HepG2 (cell line): ENCODE results near the gene DMKN. TPM values are rescaled to one million over a fixed set of nuclear protein-coding genes. Genes with fewer than 3 reads are reported as not detected.

Experiments
- ATM ChIP-seq: fragments of 450-650 bp; IDR thresholded peaks from 2 replicates; pipeline ENCODE4 v1.7.1; 2017; ENCODE audit warnings: mild to moderate bottlenecking, borderline replicate concordance
- CBFB ChIP-seq: sonication (generic); formaldehyde crosslinking; IDR thresholded peaks from 2 replicates; pipeline ENCODE4 v1.4.0; 2020; ENCODE audit warnings: missing genetic modification reagents
- FOXP4 ChIP-seq: sonication (generic); formaldehyde crosslinking; IDR thresholded peaks from 2 replicates; pipeline ENCODE4 v1.4.0; 2020; ENCODE audit warnings: missing genetic modification reagents
- GABPB1 ChIP-seq: IDR thresholded peaks from 2 replicates; pipeline ENCODE4 v1.6.1; 2016; ENCODE audit warnings: mild to moderate bottlenecking, missing genetic modification reagents, moderate library complexity, missing compliant biosample characterization
- NR2C2 ChIP-seq: sonication (generic); formaldehyde crosslinking; IDR thresholded peaks from 2 replicates; pipeline ENCODE4 v1.4.0; 2020; ENCODE audit warnings: missing genetic modification reagents, mild to moderate bottlenecking, moderate library complexity, borderline replicate concordance
- ONECUT2 ChIP-seq: sonication (generic); formaldehyde crosslinking; IDR thresholded peaks from 2 replicates; pipeline ENCODE4 v1.4.0; 2020; ENCODE audit warnings: missing genetic modification reagents
- PAF1 ChIP-seq: IDR thresholded peaks from 2 replicates; pipeline ENCODE4 v1.6.1; 2016; ENCODE audit warnings: missing genetic modification reagents, missing compliant biosample characterization
- PRDM4 ChIP-seq: sonication (generic); formaldehyde crosslinking; IDR thresholded peaks from 2 replicates; pipeline ENCODE4 v1.9.0; 2021; ENCODE audit warnings: missing genetic modification reagents, borderline replicate concordance
- RCOR2 ChIP-seq: IDR thresholded peaks from 2 replicates; pipeline ENCODE4 v1.6.1; 2016; ENCODE audit warnings: missing biosample characterization, missing genetic modification reagents
- TRAFD1 ChIP-seq: sonication (generic); formaldehyde crosslinking; IDR thresholded peaks from 2 replicates; pipeline ENCODE4 v1.5.1; 2020; ENCODE audit warnings: missing genetic modification reagents, mild to moderate bottlenecking, borderline replicate concordance
- ZBTB7A ChIP-seq: sonication (generic); formaldehyde crosslinking; IDR thresholded peaks from 2 replicates; pipeline ENCODE4 v1.8.0; 2022; ENCODE audit warnings: mild to moderate bottlenecking, missing genetic modification reagents
- ZFX ChIP-seq: sonication (generic); formaldehyde crosslinking; IDR thresholded peaks from 2 replicates; pipeline ENCODE4 v1.4.0; 2020; ENCODE audit warnings: mild to moderate bottlenecking, low read depth, missing genetic modification reagents, moderate library complexity
- ZGPAT ChIP-seq: IDR thresholded peaks from 2 replicates; pipeline ENCODE4 v1.6.1; 2016; ENCODE audit warnings: mild to moderate bottlenecking
- ZNF44 ChIP-seq: sonication (generic); formaldehyde crosslinking; IDR thresholded peaks from 2 replicates; pipeline ENCODE4 v1.5.1; 2020; ENCODE audit warnings: mild to moderate bottlenecking, missing genetic modification reagents
- ZNF446 ChIP-seq: sonication (generic); formaldehyde crosslinking; IDR thresholded peaks from 2 replicates; pipeline ENCODE4 v1.5.0; 2020; ENCODE audit warnings: mild to moderate bottlenecking, missing genetic modification reagents
- ZNF720 ChIP-seq: sonication (generic); formaldehyde crosslinking; IDR thresholded peaks from 2 replicates; pipeline ENCODE4 v1.4.0; 2020; ENCODE audit warnings: missing genetic modification reagents
- ZNF747 ChIP-seq: sonication (generic); formaldehyde crosslinking; IDR thresholded peaks from 2 replicates; pipeline ENCODE4 v1.8.1; 2023; ENCODE audit warnings: missing genetic modification reagents, mild to moderate bottlenecking, borderline replicate concordance
- polyA plus RNA-seq, 8 experiments: library from polyadenylated mRNA; depleted of rRNA in 3 of 8; stranded (reverse) in 7 of 8; unstranded in 1 of 8; fragments of >200 nt; fragmentation: Illumina TruSeq in 4 of 8; extraction: Trizol in 4 of 8; gene quantifications; 2 replicates each; pipeline versions ENCODE4 v1.2.1 to v1.2.3, GENCODE V29; 2011 to 2016; ENCODE audit warnings: low read depth in 4 of 8, missing spikeins in 1 of 8, mixed read lengths in 1 of 8; ENCODE audit not compliant: insufficient read depth in 1 of 8
- total RNA-seq, 5 experiments: library from RNA; depleted of rRNA; stranded (reverse); fragments of >200 nt; fragmentation: Illumina TruSeq; extraction: Trizol; gene quantifications; 2 replicates each; pipeline ENCODE4 v1.2.3, GENCODE V29; 2016; ENCODE audit warnings: low read depth in 1 of 5

Gene DMKN
- total and polyA plus RNA-seq, 2 of the 13 experiments (the other 11 are each of a cell fraction or from before 2014, with no cell fraction given), result 50.8 to 57.1 TPM

GRCh38 chr19:35557539-35558399 is 44.3 kb upstream of the DMKN start (continued):
- TF ChIP-seq ZNF747 (CRISPR knock-in tag) (no peak), TRAFD1 (CRISPR knock-in tag) (no peak), RCOR2 (CRISPR knock-in tag) (no peak), ZFX (peak; percentile 63), ONECUT2 (CRISPR knock-in tag) (no peak), ZNF44 (CRISPR knock-in tag) (no peak), GABPB1 (CRISPR knock-in tag) (peak; percentile 24; the same call in 1 of the 2 replicates), NR2C2 (peak; percentile 42; the same call in 1 of the 2 replicates), PAF1 (CRISPR knock-in tag) (no peak), ATM (no peak), PRDM4 (CRISPR knock-in tag) (no peak), CBFB (CRISPR knock-in tag) (no peak), ZGPAT (CRISPR knock-in tag) (no peak), ZNF446 (no peak), ZBTB7A (CRISPR knock-in tag) (0 out of 2 replicates have a peak, but pooled peaks have one; percentile 32), ZNF720 (CRISPR knock-in tag) (no peak), FOXP4 (CRISPR knock-in tag) (no peak)
